PC-9 (cell line): ENCODE data around the gene DNM3.

Experiments used
- CTCF ChIP-seq: fragments of 200-600 bp; sonication (generic); conservative IDR thresholded peaks from 2 replicates; pipeline ENCODE4 v1.6.1; 2017; ENCODE audit warnings: mixed run types, antibody characterized with exemption, mild to moderate bottlenecking, moderate library complexity
- EZH2 ChIP-seq: fragments of 200-600 bp; sonication (generic); IDR thresholded peaks from 2 replicates; pipeline ENCODE4 v1.8.0; 2017; ENCODE audit warnings: antibody characterized with exemption, low read depth

- TF ChIP-seq CTCF (no peak), EZH2 (no peak)
These were observed 244.0 kb downstream of the DNM3 start for GRCh38 chr1:172085317-172085716.
